HEK293 (cell line): ENCODE data around the gene SLC30A7.

Source experiments
- EGR2 ChIP-seq: fragments of 450-650 bp; formaldehyde crosslinking; IDR thresholded peaks from 2 replicates; pipeline ENCODE4 v1.5.1; 2016; ENCODE audit warnings: low read depth, missing biosample characterization, missing genetic modification characterization
- KLF17 ChIP-seq: fragments of 450-650 bp; formaldehyde crosslinking; IDR thresholded peaks from 2 replicates; pipeline ENCODE4 v1.5.1; 2016; ENCODE audit warnings: missing biosample characterization, missing genetic modification characterization
- SALL2 ChIP-seq: fragments of 450-650 bp; formaldehyde crosslinking; IDR thresholded peaks from 2 replicates; pipeline ENCODE4 v1.5.0; 2017; ENCODE audit warnings: missing biosample characterization, mild to moderate bottlenecking, missing genetic modification characterization, borderline replicate concordance
- ZBTB20 ChIP-seq: fragments of 450-650 bp; formaldehyde crosslinking; IDR thresholded peaks from 2 replicates; pipeline ENCODE4 v1.5.1; 2016; ENCODE audit warnings: missing biosample characterization, missing genetic modification characterization
- ZBTB6 ChIP-seq: fragments of 450-650 bp; formaldehyde crosslinking; IDR thresholded peaks from 2 replicates; pipeline ENCODE4 v1.5.1; 2017; ENCODE audit warnings: missing biosample characterization, missing genetic modification characterization
- ZNF37A ChIP-seq: fragments of 450-650 bp; IDR thresholded peaks from 2 replicates; pipeline ENCODE4 v1.5.1; 2018; ENCODE audit warnings: missing biosample characterization, missing genetic modification characterization
- ZNF391 ChIP-seq: fragments of 450-650 bp; formaldehyde crosslinking; IDR thresholded peaks from 2 replicates; pipeline ENCODE4 v1.5.1; 2016; ENCODE audit warnings: low read depth, missing biosample characterization, missing genetic modification characterization, borderline replicate concordance
- ZNF521 ChIP-seq: fragments of 450-650 bp; formaldehyde crosslinking; IDR thresholded peaks from 2 replicates; pipeline ENCODE4 v1.5.1; 2017; ENCODE audit warnings: missing biosample characterization, mild to moderate bottlenecking, missing genetic modification characterization
- ZNF610 ChIP-seq: fragments of 450-650 bp; formaldehyde crosslinking; IDR thresholded peaks from 2 replicates; pipeline ENCODE4 v1.5.1; 2016; ENCODE audit warnings: missing biosample characterization, missing genetic modification characterization, borderline replicate concordance
- ZNF629 ChIP-seq: fragments of 450-650 bp; formaldehyde crosslinking; IDR thresholded peaks from 2 replicates; pipeline ENCODE4 v1.5.1; 2017; ENCODE audit warnings: missing biosample characterization, missing genetic modification characterization
- ZNF658 ChIP-seq: fragments of 450-650 bp; formaldehyde crosslinking; IDR thresholded peaks from 2 replicates; pipeline ENCODE4; 2016; ENCODE audit warnings: missing biosample characterization, missing genetic modification characterization
- ZNF692 ChIP-seq: fragments of 450-650 bp; formaldehyde crosslinking; IDR thresholded peaks from 2 replicates; pipeline ENCODE4 v1.5.1; 2016; ENCODE audit warnings: missing biosample characterization, missing genetic modification characterization
- ZNF768 ChIP-seq: fragments of 450-650 bp; formaldehyde crosslinking; IDR thresholded peaks from 2 replicates; pipeline ENCODE4 v1.5.1; 2018; ENCODE audit warnings: missing biosample characterization, mild to moderate bottlenecking, missing genetic modification characterization
- ZNF777 ChIP-seq: fragments of 450-650 bp; formaldehyde crosslinking; IDR thresholded peaks from 2 replicates; pipeline ENCODE4 v1.5.1; 2017; ENCODE audit warnings: missing biosample characterization, missing genetic modification characterization, borderline replicate concordance
- TF ChIP-seq, protein P1 (sequence below): fragments of 450-650 bp; formaldehyde crosslinking; IDR thresholded peaks from 2 replicates; pipeline ENCODE4 v1.5.1; 2016; ENCODE audit warnings: missing biosample characterization, missing genetic modification characterization
- TF ChIP-seq, protein P2 (sequence below): fragments of 450-650 bp; formaldehyde crosslinking; optimal IDR thresholded peaks from 2 replicates; pipeline ENCODE3; 2016; ENCODE audit warnings: missing biosample characterization, mild to moderate bottlenecking, missing genetic modification characterization
- TF ChIP-seq, protein P3 (sequence below): fragments of 450-650 bp; formaldehyde crosslinking; IDR thresholded peaks from 2 replicates; pipeline ENCODE4 v1.5.1; 2016; ENCODE audit warnings: missing biosample characterization, missing genetic modification characterization
- TF ChIP-seq, protein P4 (sequence below): fragments of 450-650 bp; formaldehyde crosslinking; IDR thresholded peaks from 2 replicates; pipeline ENCODE4 v1.5.1; 2016; ENCODE audit warnings: missing biosample characterization, missing genetic modification characterization
- TF ChIP-seq, protein P5 (sequence below): fragments of 450-650 bp; formaldehyde crosslinking; conservative IDR thresholded peaks from 2 replicates; pipeline ENCODE4 v1.5.1; 2016; ENCODE audit warnings: low read depth, missing biosample characterization, missing genetic modification characterization

SLC30A7 gene

DNA sequence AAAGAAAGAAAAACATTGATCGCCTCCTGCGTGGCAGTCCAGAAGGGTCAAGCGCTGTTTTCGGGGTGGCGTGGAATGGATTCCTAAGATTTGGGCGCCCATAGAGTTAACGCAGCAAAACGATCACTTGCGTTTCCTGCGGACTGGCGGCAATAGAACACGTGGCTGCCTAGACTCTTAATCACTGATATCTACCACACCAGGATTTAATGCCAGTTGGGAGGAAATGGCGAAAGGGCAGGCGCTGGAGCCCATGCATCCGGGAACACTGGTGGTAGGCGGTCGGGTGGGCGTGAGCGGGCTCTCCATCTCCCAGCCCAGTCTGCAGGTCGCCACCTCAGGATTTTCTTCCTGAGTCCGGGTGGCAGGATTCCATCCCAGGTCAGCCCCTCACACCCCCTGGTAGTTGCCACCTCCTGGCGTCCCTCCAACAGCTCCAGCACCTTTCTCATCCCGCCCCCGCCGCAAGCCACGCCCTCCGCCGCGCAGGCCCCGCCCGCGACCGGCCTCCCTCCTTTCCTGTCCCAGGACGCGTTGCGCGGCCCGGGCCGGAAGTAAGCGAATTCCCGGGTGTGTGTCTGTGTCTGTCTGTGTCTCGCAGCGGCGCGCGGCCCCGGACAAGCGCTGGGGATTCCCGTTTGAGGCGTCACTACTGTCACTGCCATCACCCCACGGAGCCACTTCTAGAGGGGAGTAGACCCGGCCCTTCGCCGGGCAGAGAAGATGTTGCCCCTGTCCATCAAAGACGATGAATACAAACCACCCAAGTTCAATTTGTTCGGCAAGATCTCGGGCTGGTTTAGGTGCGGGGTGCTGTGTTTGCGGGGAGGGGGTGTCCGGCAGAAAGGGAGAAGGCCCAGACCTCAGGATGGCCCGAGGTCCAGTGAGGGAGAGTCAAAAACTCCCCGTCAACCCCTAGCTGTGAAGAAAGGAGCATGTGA is at the start of gene SLC30A7 (continued):
- TF ChIP-seq, protein P1, sequence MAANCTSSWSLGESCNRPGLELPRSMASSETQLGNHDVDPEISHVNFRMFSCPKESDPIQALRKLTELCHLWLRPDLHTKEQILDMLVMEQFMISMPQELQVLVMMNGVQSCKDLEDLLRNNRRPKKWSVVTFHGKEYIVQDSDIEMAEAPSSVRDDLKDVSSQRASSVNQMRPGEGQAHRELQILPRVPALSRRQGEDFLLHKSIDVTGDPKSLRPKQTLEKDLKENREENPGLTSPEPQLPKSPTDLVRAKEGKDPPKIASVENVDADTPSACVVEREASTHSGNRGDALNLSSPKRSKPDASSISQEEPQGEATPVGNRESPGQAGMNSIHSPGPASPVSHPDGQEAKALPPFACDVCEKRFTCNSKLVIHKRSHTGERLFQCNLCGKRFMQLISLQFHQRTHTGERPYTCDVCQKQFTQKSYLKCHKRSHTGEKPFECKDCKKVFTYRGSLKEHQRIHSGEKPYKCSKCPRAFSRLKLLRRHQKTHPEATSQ (tag by site-specific recombination): no peak
- TF ChIP-seq ZBTB6 (tag by site-specific recombination) (peak; percentile 100), ZNF768 (tag by site-specific recombination) (no peak), ZNF37A (tag by site-specific recombination) (no peak), ZBTB20 (tag by site-specific recombination) (peak; percentile 99), ZNF692 (peak; percentile 38; the same call in 1 of the 2 replicates), ZNF521 (tag by site-specific recombination) (no peak), ZNF391 (tag by site-specific recombination) (no peak), SALL2 (tag by site-specific recombination) (no peak), ZNF629 (tag by site-specific recombination) (no peak; the same call in 1 of the 2 replicates), ZNF610 (tag by site-specific recombination) (peak; percentile 58; the same call in 1 of the 2 replicates), KLF17 (tag by site-specific recombination) (0 out of 2 replicates have a peak, but pooled peaks have one; percentile 31), ZNF777 (tag by site-specific recombination) (no peak), EGR2 (tag by site-specific recombination) (peak; percentile 95), ZNF658 (tag by site-specific recombination) (no peak)
- TF ChIP-seq, protein P2, sequence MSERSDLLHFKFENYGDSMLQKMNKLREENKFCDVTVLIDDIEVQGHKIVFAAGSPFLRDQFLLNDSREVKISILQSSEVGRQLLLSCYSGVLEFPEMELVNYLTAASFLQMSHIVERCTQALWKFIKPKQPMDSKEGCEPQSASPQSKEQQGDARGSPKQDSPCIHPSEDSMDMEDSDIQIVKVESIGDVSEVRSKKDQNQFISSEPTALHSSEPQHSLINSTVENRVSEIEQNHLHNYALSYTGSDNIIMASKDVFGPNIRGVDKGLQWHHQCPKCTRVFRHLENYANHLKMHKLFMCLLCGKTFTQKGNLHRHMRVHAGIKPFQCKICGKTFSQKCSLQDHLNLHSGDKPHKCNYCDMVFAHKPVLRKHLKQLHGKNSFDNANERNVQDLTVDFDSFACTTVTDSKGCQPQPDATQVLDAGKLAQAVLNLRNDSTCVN (tag by site-specific recombination): peak; percentile 86
- TF ChIP-seq, protein P3, sequence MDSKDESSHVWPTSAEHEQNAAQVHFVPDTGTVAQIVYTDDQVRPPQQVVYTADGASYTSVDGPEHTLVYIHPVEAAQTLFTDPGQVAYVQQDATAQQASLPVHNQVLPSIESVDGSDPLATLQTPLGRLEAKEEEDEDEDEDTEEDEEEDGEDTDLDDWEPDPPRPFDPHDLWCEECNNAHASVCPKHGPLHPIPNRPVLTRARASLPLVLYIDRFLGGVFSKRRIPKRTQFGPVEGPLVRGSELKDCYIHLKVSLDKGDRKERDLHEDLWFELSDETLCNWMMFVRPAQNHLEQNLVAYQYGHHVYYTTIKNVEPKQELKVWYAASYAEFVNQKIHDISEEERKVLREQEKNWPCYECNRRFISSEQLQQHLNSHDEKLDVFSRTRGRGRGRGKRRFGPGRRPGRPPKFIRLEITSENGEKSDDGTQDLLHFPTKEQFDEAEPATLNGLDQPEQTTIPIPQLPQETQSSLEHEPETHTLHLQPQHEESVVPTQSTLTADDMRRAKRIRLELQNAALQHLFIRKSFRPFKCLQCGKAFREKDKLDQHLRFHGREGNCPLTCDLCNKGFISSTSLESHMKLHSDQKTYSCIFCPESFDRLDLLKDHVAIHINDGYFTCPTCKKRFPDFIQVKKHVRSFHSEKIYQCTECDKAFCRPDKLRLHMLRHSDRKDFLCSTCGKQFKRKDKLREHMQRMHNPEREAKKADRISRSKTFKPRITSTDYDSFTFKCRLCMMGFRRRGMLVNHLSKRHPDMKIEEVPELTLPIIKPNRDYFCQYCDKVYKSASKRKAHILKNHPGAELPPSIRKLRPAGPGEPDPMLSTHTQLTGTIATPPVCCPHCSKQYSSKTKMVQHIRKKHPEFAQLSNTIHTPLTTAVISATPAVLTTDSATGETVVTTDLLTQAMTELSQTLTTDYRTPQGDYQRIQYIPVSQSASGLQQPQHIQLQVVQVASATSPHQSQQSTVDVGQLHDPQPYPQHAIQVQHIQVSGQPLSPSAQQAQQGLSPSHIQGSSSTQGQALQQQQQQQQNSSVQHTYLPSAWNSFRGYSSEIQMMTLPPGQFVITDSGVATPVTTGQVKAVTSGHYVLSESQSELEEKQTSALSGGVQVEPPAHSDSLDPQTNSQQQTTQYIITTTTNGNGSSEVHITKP (tag by site-specific recombination): peak; percentile 69
- TF ChIP-seq, protein P4, sequence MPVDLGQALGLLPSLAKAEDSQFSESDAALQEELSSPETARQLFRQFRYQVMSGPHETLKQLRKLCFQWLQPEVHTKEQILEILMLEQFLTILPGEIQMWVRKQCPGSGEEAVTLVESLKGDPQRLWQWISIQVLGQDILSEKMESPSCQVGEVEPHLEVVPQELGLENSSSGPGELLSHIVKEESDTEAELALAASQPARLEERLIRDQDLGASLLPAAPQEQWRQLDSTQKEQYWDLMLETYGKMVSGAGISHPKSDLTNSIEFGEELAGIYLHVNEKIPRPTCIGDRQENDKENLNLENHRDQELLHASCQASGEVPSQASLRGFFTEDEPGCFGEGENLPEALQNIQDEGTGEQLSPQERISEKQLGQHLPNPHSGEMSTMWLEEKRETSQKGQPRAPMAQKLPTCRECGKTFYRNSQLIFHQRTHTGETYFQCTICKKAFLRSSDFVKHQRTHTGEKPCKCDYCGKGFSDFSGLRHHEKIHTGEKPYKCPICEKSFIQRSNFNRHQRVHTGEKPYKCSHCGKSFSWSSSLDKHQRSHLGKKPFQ (tag by site-specific recombination): no peak
- TF ChIP-seq, protein P5, sequence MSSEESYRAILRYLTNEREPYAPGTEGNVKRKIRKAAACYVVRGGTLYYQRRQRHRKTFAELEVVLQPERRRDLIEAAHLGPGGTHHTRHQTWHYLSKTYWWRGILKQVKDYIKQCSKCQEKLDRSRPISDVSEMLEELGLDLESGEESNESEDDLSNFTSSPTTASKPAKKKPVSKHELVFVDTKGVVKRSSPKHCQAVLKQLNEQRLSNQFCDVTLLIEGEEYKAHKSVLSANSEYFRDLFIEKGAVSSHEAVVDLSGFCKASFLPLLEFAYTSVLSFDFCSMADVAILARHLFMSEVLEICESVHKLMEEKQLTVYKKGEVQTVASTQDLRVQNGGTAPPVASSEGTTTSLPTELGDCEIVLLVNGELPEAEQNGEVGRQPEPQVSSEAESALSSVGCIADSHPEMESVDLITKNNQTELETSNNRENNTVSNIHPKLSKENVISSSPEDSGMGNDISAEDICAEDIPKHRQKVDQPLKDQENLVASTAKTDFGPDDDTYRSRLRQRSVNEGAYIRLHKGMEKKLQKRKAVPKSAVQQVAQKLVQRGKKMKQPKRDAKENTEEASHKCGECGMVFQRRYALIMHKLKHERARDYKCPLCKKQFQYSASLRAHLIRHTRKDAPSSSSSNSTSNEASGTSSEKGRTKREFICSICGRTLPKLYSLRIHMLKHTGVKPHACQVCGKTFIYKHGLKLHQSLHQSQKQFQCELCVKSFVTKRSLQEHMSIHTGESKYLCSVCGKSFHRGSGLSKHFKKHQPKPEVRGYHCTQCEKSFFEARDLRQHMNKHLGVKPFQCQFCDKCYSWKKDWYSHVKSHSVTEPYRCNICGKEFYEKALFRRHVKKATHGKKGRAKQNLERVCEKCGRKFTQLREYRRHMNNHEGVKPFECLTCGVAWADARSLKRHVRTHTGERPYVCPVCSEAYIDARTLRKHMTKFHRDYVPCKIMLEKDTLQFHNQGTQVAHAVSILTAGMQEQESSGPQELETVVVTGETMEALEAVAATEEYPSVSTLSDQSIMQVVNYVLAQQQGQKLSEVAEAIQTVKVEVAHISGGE (tag by site-specific recombination): peak; percentile 90
